GM12892 (cell line): Measurements from ENCODE around the gene TMBIM1.

Source experiments
- POLR2A ChIP-seq: IDR thresholded peaks from 2 replicates; pipeline ENCODE4 v1.6.1; 2011; ENCODE audit warnings: low read depth, low read length, control low read depth
- TAF1 ChIP-seq: IDR thresholded peaks from 2 replicates; pipeline ENCODE4 v1.6.1; 2011; ENCODE audit warnings: low read depth, mild to moderate bottlenecking, control low read depth, low read length, borderline replicate concordance

GRCh38 chr2:218332288-218332687, 40.0 kb upstream of the TMBIM1 start:
- TF ChIP-seq TAF1 (no peak), POLR2A (no peak)
